Karpas-422 (cell line): Measurements from ENCODE around the gene MGAT3. TPM values are rescaled to one million over a fixed set of nuclear protein-coding genes. Genes with fewer than 3 reads are reported as not detected.

Experiments used
- DNase-seq: peaks from one replicate; pipeline ENCODE4 v3.0.0-alpha.2; 2015
- H2AFZ ChIP-seq: fragments of 200-600 bp; sonication (generic); 2 replicates; pipeline ENCODE4 v1.6.1; 2014; ENCODE audit warnings: antibody characterized with exemption, low read length, mixed read lengths
- H3K27ac ChIP-seq: fragments of 200-600 bp; sonication (generic); 2 replicates; pipeline ENCODE4 v1.5.1; 2014; ENCODE audit warnings: mild to moderate bottlenecking, low read length, moderate library complexity
- H3K27me3 ChIP-seq: fragments of 200-600 bp; sonication (generic); 2 replicates; pipeline ENCODE4 v1.6.1; 2014; ENCODE audit warnings: low read length, mixed read lengths
- H3K36me3 ChIP-seq: fragments of 200-600 bp; sonication (generic); 2 replicates; pipeline ENCODE4 v1.6.1; 2014; ENCODE audit warnings: low read length, mixed read lengths; ENCODE audit not compliant: insufficient read depth
- H3K4me1 ChIP-seq: fragments of 200-600 bp; sonication (generic); 2 replicates; pipeline ENCODE4 v1.6.1; 2014; ENCODE audit warnings: mild to moderate bottlenecking, low read length, mixed read lengths
- H3K4me2 ChIP-seq: fragments of 200-600 bp; sonication (generic); 2 replicates; pipeline ENCODE4 v1.6.1; 2014; ENCODE audit warnings: low read length, low read depth, mild to moderate bottlenecking; ENCODE audit not compliant: poor library complexity, severe bottlenecking
- H3K4me3 ChIP-seq: fragments of 200-600 bp; sonication (generic); 2 replicates; pipeline ENCODE4 v1.5.1; 2014; ENCODE audit warnings: mild to moderate bottlenecking, antibody characterized with exemption, low read length, mixed read lengths
- H3K79me2 ChIP-seq: fragments of 200-600 bp; sonication (generic); 2 replicates; pipeline ENCODE4 v1.6.1; 2014; ENCODE audit warnings: mild to moderate bottlenecking, low read length, mixed read lengths
- H3K9ac ChIP-seq: fragments of 200-600 bp; sonication (generic); 2 replicates; pipeline ENCODE4 v1.6.0; 2014; ENCODE audit warnings: low read length
- H3K9me2 ChIP-seq: fragments of 200-600 bp; sonication (generic), shearing (Covaris generic); replicated peaks from 2 replicates; pipeline ENCODE4 v1.6.0; 2014; ENCODE audit warnings: mild to moderate bottlenecking, low read length, moderate library complexity; ENCODE audit not compliant: insufficient read depth
- H3K9me3 ChIP-seq: fragments of 300-700, 200-600 bp; sonication (generic); 2 replicates; pipeline ENCODE4 v1.6.1; 2014; ENCODE audit warnings: low read length, mixed read lengths
- H4K20me1 ChIP-seq: fragments of 200-600 bp; sonication (generic); 2 replicates; pipeline ENCODE4 v1.6.1; 2014; ENCODE audit warnings: mild to moderate bottlenecking, antibody characterized with exemption, low read length, low read depth; ENCODE audit not compliant: insufficient read depth
- total RNA-seq: library from RNA; depleted of rRNA; stranded (reverse); fragments of >200 nt; shearing (Covaris generic); gene quantifications from 2 replicates; pipeline ENCODE4 v1.2.3, GENCODE V29; 2014; ENCODE audit warnings: low replicate concordance

MGAT3 gene
- total RNA-seq, 1 experiment from 2014 or later, result 34.8 TPM

- peaks cover 77% of the 10 kb centered on the region for H4K20me1 ChIP-seq
- DNase-seq, result no peak
- H3K4me2 ChIP-seq, result no peak overlapping the region
- no peaks in the 10 kb centered on the region for H3K27me3 ChIP-seq
- H3K9me2 ChIP-seq, result no peaks in the 10 kb centered on the region
- H3K9ac ChIP-seq, result no peak overlapping the region
- no peak overlapping the region for H3K4me3 ChIP-seq
- H3K9me3 ChIP-seq, result no peaks in the 10 kb centered on the region
- H3K27ac ChIP-seq, result no peak overlapping the region
- H2AFZ ChIP-seq, result no peak overlapping the region
- H3K4me1 ChIP-seq, result peaks cover 8% of the 10 kb centered on the region
- H3K36me3 ChIP-seq, result peaks cover 63% of the 10 kb centered on the region
- peaks cover 67% of the 10 kb centered on the region for H3K79me2 ChIP-seq
Observed at GRCh38 chr22:39480557-39480956, 23.7 kb downstream of the MGAT3 start.

DNA sequence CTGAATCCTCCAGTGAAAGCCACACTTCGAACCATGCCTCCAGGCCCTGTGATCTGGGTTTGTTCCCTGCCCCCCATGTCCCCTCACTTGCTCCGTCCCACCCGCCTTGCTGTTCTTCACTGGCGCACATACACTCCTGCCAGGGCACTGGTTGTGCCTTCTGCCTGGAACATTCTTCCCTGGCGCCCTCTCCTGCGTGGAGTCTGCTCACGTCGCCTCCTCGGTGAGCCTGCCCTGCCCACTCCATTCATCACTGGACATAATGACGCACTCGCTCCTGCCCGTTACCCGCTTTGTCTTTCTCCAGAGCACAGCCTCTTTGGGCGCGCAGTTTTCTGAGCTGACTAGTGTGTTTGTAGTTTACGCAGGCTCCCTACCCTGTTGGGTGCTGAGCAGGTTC lies 24.2 kb downstream of the MGAT3 start:
- H3K79me2 ChIP-seq, result peaks cover 65% of the 10 kb centered on the region
- no peaks in the 10 kb centered on the region for H3K9me2 ChIP-seq
- peaks cover 3% of the 10 kb centered on the region for H3K4me1 ChIP-seq
- no peak overlapping the region for H3K4me2 ChIP-seq
- H2AFZ ChIP-seq, result no peak overlapping the region
- H3K4me3 ChIP-seq, result no peak overlapping the region
- no peaks in the 10 kb centered on the region for H3K9me3 ChIP-seq
- H3K36me3 ChIP-seq, result peaks cover 58% of the 10 kb centered on the region
- H3K27ac ChIP-seq, result no peak overlapping the region
- peaks cover 76% of the 10 kb centered on the region for H4K20me1 ChIP-seq
- H3K9ac ChIP-seq, result no peak overlapping the region
- no peak for DNase-seq
- H3K27me3 ChIP-seq, result no peaks in the 10 kb centered on the region

DNA sequence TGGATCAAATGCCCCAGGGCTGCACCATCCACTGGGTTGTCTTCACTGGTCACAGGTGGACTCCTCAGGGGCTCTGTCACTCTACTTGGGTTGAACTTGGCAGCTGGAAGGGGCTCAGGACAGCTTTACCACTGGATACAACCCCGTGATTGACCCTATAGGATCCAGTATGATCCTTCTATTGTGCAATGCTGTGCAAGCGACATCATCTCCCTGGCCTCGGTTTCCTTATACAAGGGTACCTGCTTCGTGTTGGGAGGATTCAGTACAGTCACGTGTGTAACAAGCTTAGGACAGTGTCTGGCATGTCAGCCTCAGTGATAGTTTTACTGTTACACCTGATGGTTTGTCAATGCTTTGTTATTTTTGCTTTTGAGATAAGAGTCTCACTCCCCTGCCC lies 24.8 kb downstream of the MGAT3 start:
- Histone ChIP-seq H3K4me1 (no peaks in the 10 kb centered on the region), H3K27me3 (no peaks in the 10 kb centered on the region), H4K20me1 (peaks cover 71% of the 10 kb centered on the region), H2AFZ (no peak overlapping the region), H3K79me2 (peaks cover 60% of the 10 kb centered on the region), H3K4me2 (no peak overlapping the region), H3K36me3 (peaks cover 52% of the 10 kb centered on the region), H3K9ac (no peak overlapping the region), H3K27ac (no peak overlapping the region), H3K9me3 (no peaks in the 10 kb centered on the region), H3K4me3 (no peak overlapping the region), H3K9me2 (no peaks in the 10 kb centered on the region)
- DNase-seq, result no peak

DNA sequence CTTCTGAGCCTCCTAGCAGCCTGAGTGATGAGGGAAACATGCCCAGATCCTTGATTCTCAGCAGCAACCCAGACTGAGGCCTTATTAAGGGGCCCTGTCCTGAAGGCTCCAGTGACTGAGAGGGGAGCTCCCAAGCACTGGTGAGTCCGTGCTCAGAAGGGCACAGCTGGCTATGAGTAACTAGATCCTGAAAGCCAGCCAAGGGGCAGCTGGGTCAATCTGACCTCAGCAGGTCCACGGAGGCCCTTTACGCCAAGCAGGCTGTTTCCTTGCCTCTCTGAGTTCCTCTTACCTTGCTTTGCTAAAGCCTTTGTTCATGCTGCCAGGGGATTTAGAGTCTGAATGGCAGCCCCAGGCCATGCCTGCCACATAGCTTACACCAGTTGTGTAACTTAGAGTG lies 26.0 kb downstream of the MGAT3 start:
- Histone ChIP-seq H2AFZ (no peak overlapping the region), H3K4me1 (peaks cover 8% of the 10 kb centered on the region), H3K9ac (no peak overlapping the region), H4K20me1 (peaks cover 67% of the 10 kb centered on the region), H3K4me3 (no peak overlapping the region), H3K9me2 (no peaks in the 10 kb centered on the region), H3K9me3 (no peaks in the 10 kb centered on the region), H3K79me2 (peaks cover 48% of the 10 kb centered on the region), H3K27ac (no peak overlapping the region), H3K4me2 (no peak overlapping the region), H3K27me3 (no peaks in the 10 kb centered on the region), H3K36me3 (peaks cover 48% of the 10 kb centered on the region)
- no peak for DNase-seq

DNA sequence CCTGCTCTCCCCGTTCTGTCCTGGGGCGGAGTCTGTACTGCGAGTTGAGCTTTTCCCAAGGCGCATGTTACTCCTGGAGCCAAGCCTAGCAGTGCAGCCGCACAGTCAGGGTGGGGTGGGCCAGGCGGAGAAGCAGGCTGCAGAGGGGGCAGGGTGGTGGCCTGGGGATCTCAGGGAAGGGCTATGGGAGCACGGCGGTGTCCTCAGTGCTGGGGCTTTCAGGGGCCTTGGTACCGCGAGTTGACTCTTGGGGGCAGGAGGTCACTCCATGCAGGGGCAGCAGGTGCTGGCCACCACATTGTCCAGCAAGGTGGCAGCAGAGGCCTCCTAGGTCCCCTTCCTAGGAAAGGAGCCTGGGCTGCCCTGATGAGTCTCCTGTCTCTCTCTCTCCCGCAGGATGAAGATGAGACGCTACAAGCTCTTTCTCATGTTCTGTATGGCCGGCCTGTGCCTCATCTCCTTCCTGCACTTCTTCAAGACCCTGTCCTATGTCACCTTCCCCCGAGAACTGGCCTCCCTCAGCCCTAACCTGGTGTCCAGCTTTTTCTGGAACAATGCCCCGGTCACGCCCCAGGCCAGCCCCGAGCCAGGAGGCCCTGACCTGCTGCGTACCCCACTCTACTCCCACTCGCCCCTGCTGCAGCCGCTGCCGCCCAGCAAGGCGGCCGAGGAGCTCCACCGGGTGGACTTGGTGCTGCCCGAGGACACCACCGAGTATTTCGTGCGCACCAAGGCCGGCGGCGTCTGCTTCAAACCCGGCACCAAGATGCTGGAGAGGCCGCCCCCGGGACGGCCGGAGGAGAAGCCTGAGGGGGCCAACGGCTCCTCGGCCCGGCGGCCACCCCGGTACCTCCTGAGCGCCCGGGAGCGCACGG lies 30.4 kb downstream of the MGAT3 start:
- H3K27ac ChIP-seq, result no peak overlapping the region
- H3K36me3 ChIP-seq, result peaks cover 37% of the 10 kb centered on the region
- DNase-seq, result no peak
- H3K27me3 ChIP-seq, result no peaks in the 10 kb centered on the region
- no peak overlapping the region for H3K9ac ChIP-seq
- peaks cover 48% of the 10 kb centered on the region; the same call in 1 of the 2 replicates for H4K20me1 ChIP-seq
- no peak overlapping the region for H3K4me2 ChIP-seq
- no peak overlapping the region for H2AFZ ChIP-seq
- no peaks in the 10 kb centered on the region for H3K9me3 ChIP-seq
- no peak overlapping the region for H3K4me3 ChIP-seq
- no peaks in the 10 kb centered on the region for H3K9me2 ChIP-seq
- peaks cover 20% of the 10 kb centered on the region for H3K79me2 ChIP-seq
- peaks cover 41% of the 10 kb centered on the region for H3K4me1 ChIP-seq

DNA sequence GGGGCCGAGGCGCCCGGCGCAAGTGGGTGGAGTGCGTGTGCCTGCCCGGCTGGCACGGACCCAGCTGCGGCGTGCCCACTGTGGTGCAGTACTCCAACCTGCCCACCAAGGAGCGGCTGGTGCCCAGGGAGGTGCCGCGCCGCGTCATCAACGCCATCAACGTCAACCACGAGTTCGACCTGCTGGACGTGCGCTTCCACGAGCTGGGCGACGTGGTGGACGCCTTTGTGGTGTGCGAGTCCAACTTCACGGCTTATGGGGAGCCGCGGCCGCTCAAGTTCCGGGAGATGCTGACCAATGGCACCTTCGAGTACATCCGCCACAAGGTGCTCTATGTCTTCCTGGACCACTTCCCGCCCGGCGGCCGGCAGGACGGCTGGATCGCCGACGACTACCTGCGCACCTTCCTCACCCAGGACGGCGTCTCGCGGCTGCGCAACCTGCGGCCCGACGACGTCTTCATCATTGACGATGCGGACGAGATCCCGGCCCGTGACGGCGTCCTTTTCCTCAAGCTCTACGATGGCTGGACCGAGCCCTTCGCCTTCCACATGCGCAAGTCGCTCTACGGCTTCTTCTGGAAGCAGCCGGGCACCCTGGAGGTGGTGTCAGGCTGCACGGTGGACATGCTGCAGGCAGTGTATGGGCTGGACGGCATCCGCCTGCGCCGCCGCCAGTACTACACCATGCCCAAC lies 31.2 kb downstream of the MGAT3 start:
- DNase-seq, result no peak
- H3K4me2 ChIP-seq, result no peak overlapping the region
- peaks cover 41% of the 10 kb centered on the region for H3K4me1 ChIP-seq
- no peaks in the 10 kb centered on the region for H3K27me3 ChIP-seq
- H3K4me3 ChIP-seq, result no peak overlapping the region
- H3K9me3 ChIP-seq, result no peaks in the 10 kb centered on the region
- H3K79me2 ChIP-seq, result peaks cover 13% of the 10 kb centered on the region
- no peak overlapping the region for H2AFZ ChIP-seq
- H3K36me3 ChIP-seq, result peaks cover 30% of the 10 kb centered on the region
- H4K20me1 ChIP-seq, result peaks cover 47% of the 10 kb centered on the region; the same call in 1 of the 2 replicates
- H3K9ac ChIP-seq, result no peak overlapping the region
- H3K27ac ChIP-seq, result no peak overlapping the region
- H3K9me2 ChIP-seq, result no peaks in the 10 kb centered on the region

GRCh38 chr22:39488563-39489083 lies 31.8 kb downstream of the MGAT3 start:
- no peak overlapping the region for H3K9ac ChIP-seq
- H3K36me3 ChIP-seq, result peaks cover 28% of the 10 kb centered on the region
- no peak overlapping the region for H3K27ac ChIP-seq
- no peaks in the 10 kb centered on the region for H3K9me2 ChIP-seq
- H3K4me3 ChIP-seq, result no peak overlapping the region
- H3K9me3 ChIP-seq, result no peaks in the 10 kb centered on the region
- no peak overlapping the region for H2AFZ ChIP-seq
- peaks cover 41% of the 10 kb centered on the region for H3K4me1 ChIP-seq
- peaks cover 47% of the 10 kb centered on the region; the same call in 1 of the 2 replicates for H4K20me1 ChIP-seq
- no peaks in the 10 kb centered on the region for H3K27me3 ChIP-seq
- peaks cover 13% of the 10 kb centered on the region for H3K79me2 ChIP-seq
- H3K4me2 ChIP-seq, result no peak overlapping the region
- DNase-seq, result no peak
